ENCODE results near the gene TRIM9.

The TRIM9 gene

GRCh38 chr14:51067295-51067694 lies 27.6 kb downstream of the TRIM9 start:
- H3K27me3 Mint-ChIP-seq: peaks cover 7 to 19% of the 10 kb centered on the region in 2 donors
- no peak overlapping the region for H3K4me3 Mint-ChIP-seq
- peaks cover 0 to 10% of the 10 kb centered on the region in 2 donors for H3K9me3 Mint-ChIP-seq
- no peak overlapping the region for H3K27ac Mint-ChIP-seq
- no peaks in the 10 kb centered on the region for H3K36me3 Mint-ChIP-seq (ENCODE audit: insufficient read depth)
- DNase-seq (no peak), ATAC-seq (replicated peaks) (no peak)
- no peaks in the 10 kb centered on the region for H3K4me1 Mint-ChIP-seq (ENCODE audit: low read depth in 2 of 2)

- Mint-ChIP-seq H3K9me3 (peaks cover 0 to 11% of the 10 kb centered on the region in 2 donors), H3K27ac (no peak overlapping the region), H3K36me3 (ENCODE audit: insufficient read depth) (no peaks in the 10 kb centered on the region), H3K4me1 (ENCODE audit: low read depth in 2 of 2) (no peaks in the 10 kb centered on the region), H3K27me3 (peaks cover 7 to 25% of the 10 kb centered on the region in 2 donors), H3K4me3 (no peak overlapping the region)
- ATAC-seq (replicated peaks) (no peak), DNase-seq (no peak)
These were observed 28.3 kb downstream of the TRIM9 start for GRCh38 chr14:51066576-51066975.

GRCh38 chr14:51059032-51059431 lies 35.9 kb downstream of the TRIM9 start:
- H3K27ac Mint-ChIP-seq: no peak overlapping the region
- peaks cover 13 to 20% of the 10 kb centered on the region in 2 donors for H3K27me3 Mint-ChIP-seq
- H3K36me3 Mint-ChIP-seq (ENCODE audit: insufficient read depth): no peaks in the 10 kb centered on the region
- DNase-seq (no peak), ATAC-seq (replicated peaks) (no peak)
- H3K4me3 Mint-ChIP-seq: no peak overlapping the region
- H3K4me1 Mint-ChIP-seq (ENCODE audit: low read depth in 2 of 2): no peaks in the 10 kb centered on the region
- peaks cover 0 to 11% of the 10 kb centered on the region in 2 donors for H3K9me3 Mint-ChIP-seq

GRCh38 chr14:51058382-51058781 lies 36.5 kb downstream of the TRIM9 start:
- peaks cover 13 to 20% of the 10 kb centered on the region in 2 donors for H3K27me3 Mint-ChIP-seq
- no peak overlapping the region for H3K4me3 Mint-ChIP-seq
- ATAC-seq (replicated peaks) (no peak), DNase-seq (no peak)
- no peaks in the 10 kb centered on the region for H3K36me3 Mint-ChIP-seq (ENCODE audit: insufficient read depth)
- peaks cover 0 to 11% of the 10 kb centered on the region in 2 donors for H3K9me3 Mint-ChIP-seq
- H3K27ac Mint-ChIP-seq: no peak overlapping the region
- H3K4me1 Mint-ChIP-seq (ENCODE audit: low read depth in 2 of 2): no peaks in the 10 kb centered on the region

- Mint-ChIP-seq H3K27me3 (peaks cover 13 to 16% of the 10 kb centered on the region in 2 donors), H3K4me1 (ENCODE audit: low read depth in 2 of 2) (no peaks in the 10 kb centered on the region), H3K9me3 (no peaks in the 10 kb centered on the region), H3K27ac (no peak overlapping the region), H3K36me3 (ENCODE audit: insufficient read depth) (no peaks in the 10 kb centered on the region), H3K4me3 (no peak overlapping the region)
- DNase-seq (no peak), ATAC-seq (replicated peaks) (no peak)
These were observed 38.5 kb downstream of the TRIM9 start for GRCh38 chr14:51056421-51056820.

GRCh38 chr14:51053157-51053556 lies 41.7 kb downstream of the TRIM9 start:
- DNase-seq: no peak
- ATAC-seq (replicated peaks): no peak
- Mint-ChIP-seq H3K27ac (no peak overlapping the region), H3K27me3 (peaks cover 17 to 30% of the 10 kb centered on the region in 2 donors), H3K4me3 (no peak overlapping the region), H3K4me1 (ENCODE audit: low read depth in 2 of 2) (no peaks in the 10 kb centered on the region), H3K36me3 (ENCODE audit: insufficient read depth) (peaks cover 3% of the 10 kb centered on the region), H3K9me3 (no peaks in the 10 kb centered on the region)

GRCh38 chr14:51044961-51045360 lies 49.9 kb downstream of the TRIM9 start:
- no peak for ATAC-seq (replicated peaks)
- Mint-ChIP-seq H3K4me3 (no peak overlapping the region), H3K4me1 (ENCODE audit: low read depth in 2 of 2) (no peaks in the 10 kb centered on the region), H3K27me3 (peaks cover 50 to 54% of the 10 kb centered on the region in 2 donors), H3K27ac (no peak overlapping the region), H3K36me3 (ENCODE audit: insufficient read depth) (peaks cover 3% of the 10 kb centered on the region), H3K9me3 (no peaks in the 10 kb centered on the region)
- DNase-seq: no peak

- no peak for DNase-seq
- Mint-ChIP-seq H3K27me3 (peaks cover 38 to 41% of the 10 kb centered on the region in 2 donors), H3K4me3 (no peak overlapping the region)
These were observed 53.0 kb downstream of the TRIM9 start for GRCh38 chr14:51041883-51042282.

GRCh38 chr14:51041108-51041531 lies 53.8 kb downstream of the TRIM9 start:
- Mint-ChIP-seq H3K9me3 (no peaks in the 10 kb centered on the region), H3K27ac (no peak overlapping the region), H3K36me3 (ENCODE audit: insufficient read depth) (peaks cover 3% of the 10 kb centered on the region), H3K27me3 (peaks cover 33 to 38% of the 10 kb centered on the region in 2 donors), H3K4me3 (no peak overlapping the region), H3K4me1 (ENCODE audit: low read depth in 2 of 2) (no peaks in the 10 kb centered on the region)
- DNase-seq (no peak), ATAC-seq (replicated peaks) (no peak)

More at GRCh38 chr14:51041883-51042282, 53.0 kb downstream of the TRIM9 start:
- no peak overlapping the region for H3K27ac Mint-ChIP-seq
- peaks cover 3% of the 10 kb centered on the region for H3K36me3 Mint-ChIP-seq (ENCODE audit: insufficient read depth)
- H3K4me1 Mint-ChIP-seq (ENCODE audit: low read depth in 2 of 2): no peaks in the 10 kb centered on the region
- ATAC-seq (replicated peaks): no peak
- H3K9me3 Mint-ChIP-seq: no peaks in the 10 kb centered on the region

- Mint-ChIP-seq H3K9me3 (no peaks in the 10 kb centered on the region), H3K4me1 (ENCODE audit: low read depth in 2 of 2) (no peaks in the 10 kb centered on the region), H3K27ac (no peak overlapping the region), H3K36me3 (ENCODE audit: insufficient read depth) (peaks cover 3% of the 10 kb centered on the region), H3K4me3 (no peak overlapping the region), H3K27me3 (peaks cover 15 to 26% of the 10 kb centered on the region in 2 donors)
- DNase-seq: no peak
- ATAC-seq (replicated peaks): no peak
These were observed 55.7 kb downstream of the TRIM9 start for GRCh38 chr14:51039252-51039651.

GRCh38 chr14:51035611-51036192 lies 59.2 kb downstream of the TRIM9 start:
- no peaks in the 10 kb centered on the region for H3K9me3 Mint-ChIP-seq
- DNase-seq (no peak), ATAC-seq (replicated peaks) (no peak)
- H3K4me3 Mint-ChIP-seq: no peak overlapping the region
- H3K27ac Mint-ChIP-seq: no peak overlapping the region
- H3K4me1 Mint-ChIP-seq (ENCODE audit: low read depth in 2 of 2): no peaks in the 10 kb centered on the region
- peaks cover 0 to 17% of the 10 kb centered on the region in 2 donors for H3K27me3 Mint-ChIP-seq
- H3K36me3 Mint-ChIP-seq (ENCODE audit: insufficient read depth): no peaks in the 10 kb centered on the region

GRCh38 chr14:51028851-51029754 lies 65.8 kb downstream of the TRIM9 start:
- DNase-seq (no peak), ATAC-seq (replicated peaks) (no peak)
- no peaks in the 10 kb centered on the region for H3K36me3 Mint-ChIP-seq (ENCODE audit: insufficient read depth)
- H3K9me3 Mint-ChIP-seq: no peaks in the 10 kb centered on the region
- no peak overlapping the region for H3K27ac Mint-ChIP-seq
- no peaks in the 10 kb centered on the region for H3K4me1 Mint-ChIP-seq (ENCODE audit: low read depth in 2 of 2)
- H3K27me3 Mint-ChIP-seq: peaks cover 13 to 21% of the 10 kb centered on the region in 2 donors
- no peak overlapping the region for H3K4me3 Mint-ChIP-seq

- H3K4me1 Mint-ChIP-seq (ENCODE audit: low read depth in 2 of 2): no peaks in the 10 kb centered on the region
- H3K4me3 Mint-ChIP-seq: no peak overlapping the region
These were observed 66.5 kb downstream of the TRIM9 start for GRCh38 chr14:51028361-51028760.

GRCh38 chr14:51024377-51024776 lies 70.5 kb downstream of the TRIM9 start:
- H3K4me1 Mint-ChIP-seq (ENCODE audit: low read depth in 2 of 2): no peaks in the 10 kb centered on the region
- no peak overlapping the region for H3K4me3 Mint-ChIP-seq
- no peaks in the 10 kb centered on the region for H3K36me3 Mint-ChIP-seq (ENCODE audit: insufficient read depth)
- H3K9me3 Mint-ChIP-seq: no peaks in the 10 kb centered on the region
- no peak for ATAC-seq (replicated peaks)
- DNase-seq: no peak
- H3K27ac Mint-ChIP-seq: no peak overlapping the region
- H3K27me3 Mint-ChIP-seq: peaks cover 13 to 16% of the 10 kb centered on the region in 2 donors

More at GRCh38 chr14:51028361-51028760, 66.5 kb downstream of the TRIM9 start:
- ATAC-seq (replicated peaks) (no peak), DNase-seq (no peak)
- peaks cover 13 to 21% of the 10 kb centered on the region in 2 donors for H3K27me3 Mint-ChIP-seq
- no peaks in the 10 kb centered on the region for H3K9me3 Mint-ChIP-seq
- H3K36me3 Mint-ChIP-seq (ENCODE audit: insufficient read depth): no peaks in the 10 kb centered on the region
- H3K27ac Mint-ChIP-seq: no peak overlapping the region

All from effector memory CD8-positive, alpha-beta T cell (primary cell).